GM19397 (cell line): Measurements from ENCODE around the gene RASSF8.

ENCODE experiments used
- ATAC-seq: cut with Tn5 transposase; IDR thresholded peaks from one replicate; pipeline ENCODE4 v1.9.1; 2021; ENCODE audit warnings: mild to moderate bottlenecking, moderate library complexity; ENCODE audit not compliant: unreplicated experiment

RASSF8 gene

GRCh38 chr12:25958428-25959070 is at the start of gene RASSF8:
Gene RASSF8, plus strand, starts transcription at chr12:25958682. Its CDS starts 96,662 bp downstream, at chr12:26055344.
- peak; percentile 85 for ATAC-seq

GRCh38 chr12:25914551-25914950 is 43.9 kb upstream of the RASSF8 start:
- ATAC-seq: no peak

GRCh38 chr12:25924491-25925001 is 33.9 kb upstream of the RASSF8 start:
- ATAC-seq: no peak

- no peak for ATAC-seq
Observed at GRCh38 chr12:25925064-25925463, 33.4 kb upstream of the RASSF8 start.

- no peak for ATAC-seq
Observed at GRCh38 chr12:25926536-25926935, 31.9 kb upstream of the RASSF8 start.

GRCh38 chr12:25929142-25929541 is 29.3 kb upstream of the RASSF8 start:
- ATAC-seq: no peak

- no peak for ATAC-seq
Observed at GRCh38 chr12:25932971-25933370, 25.5 kb upstream of the RASSF8 start.

- no peak for ATAC-seq
Observed at GRCh38 chr12:25934456-25934855, 24.0 kb upstream of the RASSF8 start.

- no peak for ATAC-seq
Observed at GRCh38 chr12:25935355-25936144, 22.9 kb upstream of the RASSF8 start.

- ATAC-seq: no peak
Observed at GRCh38 chr12:25937096-25937495, 21.4 kb upstream of the RASSF8 start.

- ATAC-seq: no peak
Observed at GRCh38 chr12:25938581-25938980, 19.9 kb upstream of the RASSF8 start.

GRCh38 chr12:25939606-25940005 is 18.9 kb upstream of the RASSF8 start:
- no peak for ATAC-seq

- ATAC-seq: no peak
Observed at GRCh38 chr12:25940886-25941285, 17.6 kb upstream of the RASSF8 start.

GRCh38 chr12:25942709-25943108 is 15.8 kb upstream of the RASSF8 start:
- no peak for ATAC-seq

- no peak for ATAC-seq
Observed at GRCh38 chr12:25943940-25944339, 14.5 kb upstream of the RASSF8 start.

GRCh38 chr12:25949343-25949742 is 9.1 kb upstream of the RASSF8 start:
- no peak for ATAC-seq

- ATAC-seq: no peak
Observed at GRCh38 chr12:25950329-25951115, 8.0 kb upstream of the RASSF8 start.

- ATAC-seq: peak; percentile 30
Observed at GRCh38 chr12:25957793-25958427, 572 bp upstream of the RASSF8 start.

- ATAC-seq: peak; percentile 42
Observed at GRCh38 chr12:25959071-25959961, 834 bp downstream of the RASSF8 start.

- ATAC-seq: no peak
Observed at GRCh38 chr12:25960143-25960542, 1.7 kb downstream of the RASSF8 start.
